ENCODE measurements around the gene GMDS.

DNA sequence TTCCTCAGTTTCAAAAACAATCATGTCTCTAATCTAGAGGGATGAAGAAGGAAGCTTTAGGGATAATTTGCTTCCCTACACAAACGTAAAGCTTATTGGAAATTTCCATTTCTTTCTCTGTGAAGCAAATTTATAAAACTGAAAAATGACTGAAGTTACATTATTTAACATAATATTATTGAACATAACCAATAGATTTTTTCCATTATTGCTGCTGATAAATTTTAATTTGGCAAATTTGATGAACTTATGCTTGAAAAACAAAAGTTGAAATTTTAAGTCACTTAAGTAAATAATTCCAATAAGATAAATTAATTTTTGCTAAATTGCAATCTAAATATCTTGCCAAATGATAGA is 140.9 kb downstream of the GMDS start:
- TF ChIP-seq, protein P1, sequence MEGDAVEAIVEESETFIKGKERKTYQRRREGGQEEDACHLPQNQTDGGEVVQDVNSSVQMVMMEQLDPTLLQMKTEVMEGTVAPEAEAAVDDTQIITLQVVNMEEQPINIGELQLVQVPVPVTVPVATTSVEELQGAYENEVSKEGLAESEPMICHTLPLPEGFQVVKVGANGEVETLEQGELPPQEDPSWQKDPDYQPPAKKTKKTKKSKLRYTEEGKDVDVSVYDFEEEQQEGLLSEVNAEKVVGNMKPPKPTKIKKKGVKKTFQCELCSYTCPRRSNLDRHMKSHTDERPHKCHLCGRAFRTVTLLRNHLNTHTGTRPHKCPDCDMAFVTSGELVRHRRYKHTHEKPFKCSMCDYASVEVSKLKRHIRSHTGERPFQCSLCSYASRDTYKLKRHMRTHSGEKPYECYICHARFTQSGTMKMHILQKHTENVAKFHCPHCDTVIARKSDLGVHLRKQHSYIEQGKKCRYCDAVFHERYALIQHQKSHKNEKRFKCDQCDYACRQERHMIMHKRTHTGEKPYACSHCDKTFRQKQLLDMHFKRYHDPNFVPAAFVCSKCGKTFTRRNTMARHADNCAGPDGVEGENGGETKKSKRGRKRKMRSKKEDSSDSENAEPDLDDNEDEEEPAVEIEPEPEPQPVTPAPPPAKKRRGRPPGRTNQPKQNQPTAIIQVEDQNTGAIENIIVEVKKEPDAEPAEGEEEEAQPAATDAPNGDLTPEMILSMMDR (IDR thresholded peaks at IDR 0.05) = no peak
- TF ChIP-seq POLR2A (IDR thresholded peaks at IDR 0.05) = no peak

All from heart left ventricle (tissue), 13 donors.